ENCODE measurements around the gene HAUS7.

GRCh38 chrX:153459986-153460385, 10.4 kb downstream of the HAUS7 start:
- TF ChIP-seq EZH2 (IDR thresholded peaks at IDR 0.05) (no peak), POLR2AphosphoS5 (IDR thresholded peaks at IDR 0.05; ENCODE audit: borderline replicate concordance, low read depth, low read length) (no peak), FOXP2 (optimal IDR thresholded peaks at IDR 0.05; ENCODE audit: control extremely low read depth, extremely low read length, insufficient read depth) (no peak)

Measured in SK-N-MC (cell line).